Activated CD8-positive, alpha-beta T cell treated with anti-CD3 and anti-CD28 coated beads for 36 hours (primary cell): ENCODE data around the gene ARVCF. TPM values are rescaled to one million over a fixed set of nuclear protein-coding genes. Genes with fewer than 3 reads are reported as not detected.

ENCODE experiments used
- ATAC-seq: fragments of 200-7000 bp; cut with Tn5 transposase; one replicate; pipeline ENCODE4 v1.10.0; 2021; ENCODE audit warnings: mild to moderate bottlenecking, moderate library complexity
- CTCF ChIA-PET: fragments of 350-600 bp; sonication (Branson Sonifier 250); formaldehyde crosslinking; loops from one replicate; lab custom pipeline; 2021; ENCODE audit warnings: antibody characterized with exemption; lab: Charles Lee
- POLR2A ChIA-PET: fragments of 350-600 bp; sonication (Branson Sonifier 250); formaldehyde crosslinking; loops from one replicate; lab custom pipeline; 2021; ENCODE audit warnings: antibody characterized with exemption; lab: Charles Lee
- DNase-seq: peaks from one replicate; pipeline ENCODE4 v3.0.0-alpha.2; 2020
- H3K27ac Mint-ChIP-seq: one replicate; pipeline ENCODE4 v1.8.0; 2021; ENCODE audit warnings: mild to moderate bottlenecking, mixed read lengths
- H3K27me3 Mint-ChIP-seq: one replicate; pipeline ENCODE4 v1.8.0; 2021; ENCODE audit warnings: mixed read lengths
- H3K36me3 Mint-ChIP-seq: one replicate; pipeline ENCODE4 v1.8.0; 2021; ENCODE audit warnings: low read depth, mixed read lengths
- H3K4me1 Mint-ChIP-seq: one replicate; pipeline ENCODE4 v1.8.0; 2021; ENCODE audit warnings: low read depth, mixed read lengths
- H3K4me3 Mint-ChIP-seq: one replicate; pipeline ENCODE4 v1.8.0; 2021; ENCODE audit warnings: mild to moderate bottlenecking, moderate library complexity, mixed read lengths
- H3K9me3 Mint-ChIP-seq: one replicate; pipeline ENCODE4 v1.8.0; 2021; ENCODE audit warnings: mixed read lengths
- CTCF ChIP-seq: fragments of 200-600 bp; IDR thresholded peaks from one replicate; pipeline ENCODE4 v1.8.0; 2022; ENCODE audit warnings: antibody characterized with exemption, mild to moderate bottlenecking
- intact Hi-C: fragments of 100-400 bp; cut with micrococcal nuclease; formaldehyde crosslinking; loops from one replicate; pipeline ENCODE4 v1.10.0; 2022
- total RNA-seq, 2 experiments: library from RNA; stranded (reverse); gene quantifications; one replicate each; pipeline ENCODE4 v1.2.3, GENCODE V29; 2021

Gene ARVCF
- total RNA-seq, 2 experiments from 2014 or later, result 1.2 to 1.9 TPM

GRCh38 chr22:19995611-19996339 lies 20.8 kb downstream of the ARVCF start:
- no peaks in the 10 kb centered on the region for H3K36me3 Mint-ChIP-seq
- H3K27ac Mint-ChIP-seq, result no peak overlapping the region
- POLR2A ChIA-PET, result no interaction called here
- H3K4me1 Mint-ChIP-seq, result no peaks in the 10 kb centered on the region
- no peak for ATAC-seq
- H3K27me3 Mint-ChIP-seq, result no peaks in the 10 kb centered on the region
- H3K4me3 Mint-ChIP-seq, result no peak overlapping the region
- TF ChIP-seq CTCF, result no peak
- H3K9me3 Mint-ChIP-seq, result no peaks in the 10 kb centered on the region
- intact Hi-C loops, result no loop called here
- DNase-seq, result no peak
- CTCF ChIA-PET, result no interaction called here

DNA sequence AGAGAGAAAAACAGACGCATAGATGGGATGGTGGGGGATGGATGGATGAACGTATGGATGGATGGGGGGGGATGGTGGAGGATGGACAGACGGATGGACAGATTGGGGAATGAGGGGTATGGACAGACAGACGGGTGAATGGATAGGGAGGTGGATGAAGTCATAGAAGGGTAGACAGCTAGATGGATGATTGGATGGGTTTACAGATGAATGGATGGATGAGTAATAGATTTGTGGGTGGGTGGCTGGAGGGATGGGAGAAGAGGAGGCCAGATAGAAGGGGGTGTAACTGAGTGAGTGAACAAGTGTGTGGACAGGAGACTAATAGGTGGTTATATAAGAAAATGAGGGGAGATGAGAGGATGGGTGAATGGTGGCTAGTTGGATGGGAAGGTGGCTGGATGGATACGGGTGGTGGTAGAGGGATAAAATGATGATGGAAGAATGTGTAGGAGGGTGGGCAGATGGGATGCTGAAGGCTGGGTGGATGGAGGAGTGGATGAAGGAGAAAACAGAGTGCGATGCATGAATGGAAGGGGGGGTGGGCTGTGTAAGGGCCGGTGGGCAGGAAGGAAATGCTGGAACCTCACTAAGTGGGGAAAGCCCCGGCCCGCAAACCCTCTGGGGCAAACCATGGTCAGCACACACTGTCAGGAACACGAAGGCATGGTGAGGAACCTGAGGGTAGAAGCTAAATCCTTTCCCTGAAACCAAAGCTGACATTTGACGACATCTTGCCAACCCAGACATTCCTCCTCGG lies 21.6 kb downstream of the ARVCF start:
- no peaks in the 10 kb centered on the region for H3K36me3 Mint-ChIP-seq
- DNase-seq (no peak), ATAC-seq (no peak)
- H3K4me1 Mint-ChIP-seq, result no peaks in the 10 kb centered on the region
- no peak for TF ChIP-seq CTCF
- intact Hi-C loops, result no loop called here
- H3K27me3 Mint-ChIP-seq, result no peaks in the 10 kb centered on the region
- CTCF ChIA-PET, result no interaction called here
- H3K27ac Mint-ChIP-seq, result no peak overlapping the region
- H3K9me3 Mint-ChIP-seq, result no peaks in the 10 kb centered on the region
- no peak overlapping the region for H3K4me3 Mint-ChIP-seq
- POLR2A ChIA-PET, result no interaction called here

- Mint-ChIP-seq H3K9me3 (no peaks in the 10 kb centered on the region), H3K4me1 (no peaks in the 10 kb centered on the region), H3K4me3 (no peak overlapping the region), H3K36me3 (no peaks in the 10 kb centered on the region), H3K27me3 (no peaks in the 10 kb centered on the region), H3K27ac (no peak overlapping the region)
- POLR2A ChIA-PET, result no interaction called here
- CTCF ChIA-PET, result no interaction called here
- no peak for DNase-seq
- no peak for TF ChIP-seq CTCF
- intact Hi-C loops, result no loop called here
- no peak for ATAC-seq
Observed at GRCh38 chr22:19993926-19994325, 22.7 kb downstream of the ARVCF start.

- Mint-ChIP-seq H3K27me3 (no peaks in the 10 kb centered on the region), H3K9me3 (no peaks in the 10 kb centered on the region), H3K4me3 (no peak overlapping the region), H3K27ac (no peak overlapping the region), H3K4me1 (no peaks in the 10 kb centered on the region), H3K36me3 (no peaks in the 10 kb centered on the region)
- intact Hi-C loops, result no loop called here
- DNase-seq, result no peak
- ATAC-seq, result no peak
- ChIA-PET CTCF (no interaction called here), POLR2A (no interaction called here)
- TF ChIP-seq CTCF, result no peak
Observed at GRCh38 chr22:19992921-19993355, 23.7 kb downstream of the ARVCF start.

DNA sequence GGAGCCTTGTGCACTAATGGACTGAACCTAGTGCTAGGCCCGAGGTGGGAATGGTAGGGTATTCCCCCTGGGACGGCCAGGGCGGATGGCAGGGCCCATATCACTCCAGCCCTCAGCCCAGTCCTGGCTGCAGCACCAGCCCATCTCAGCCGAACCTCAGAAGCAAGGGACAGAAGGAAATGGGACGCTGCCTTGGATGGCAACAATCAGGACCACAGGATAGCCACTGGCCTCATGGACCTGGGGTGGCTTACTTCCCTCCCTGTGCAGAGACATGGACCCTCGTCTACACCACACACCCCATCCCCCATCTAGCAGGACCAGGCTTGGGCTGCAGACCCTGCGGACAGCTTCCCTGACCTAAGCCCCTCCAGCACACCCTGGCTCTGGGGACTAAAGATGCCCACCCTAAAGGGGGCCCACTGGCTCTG lies 24.1 kb downstream of the ARVCF start:
- Mint-ChIP-seq H3K4me1 (no peaks in the 10 kb centered on the region), H3K9me3 (no peaks in the 10 kb centered on the region), H3K27ac (no peak overlapping the region), H3K4me3 (no peak overlapping the region), H3K27me3 (no peaks in the 10 kb centered on the region), H3K36me3 (no peaks in the 10 kb centered on the region)
- no peak for DNase-seq
- CTCF ChIA-PET, result no interaction called here
- TF ChIP-seq CTCF, result no peak
- intact Hi-C loops, result no loop called here
- POLR2A ChIA-PET, result interaction anchor here (1.4 kb wide), 1 partner anchor 22 kb away, joined by 3 read pairs; no protein-coding TSS in a partner anchor
- ATAC-seq, result no peak
